ENCODE data around the gene CRYM.
A peak's percentile ranks its signal among the peaks of the same experiment; 100 is the strongest.
"Not testable (repeated sequence)": the region's sequence is repeated elsewhere in the genome, so short reads cannot be mapped to it uniquely, and the experiment has no call there.

Gene CRYM

DNA sequence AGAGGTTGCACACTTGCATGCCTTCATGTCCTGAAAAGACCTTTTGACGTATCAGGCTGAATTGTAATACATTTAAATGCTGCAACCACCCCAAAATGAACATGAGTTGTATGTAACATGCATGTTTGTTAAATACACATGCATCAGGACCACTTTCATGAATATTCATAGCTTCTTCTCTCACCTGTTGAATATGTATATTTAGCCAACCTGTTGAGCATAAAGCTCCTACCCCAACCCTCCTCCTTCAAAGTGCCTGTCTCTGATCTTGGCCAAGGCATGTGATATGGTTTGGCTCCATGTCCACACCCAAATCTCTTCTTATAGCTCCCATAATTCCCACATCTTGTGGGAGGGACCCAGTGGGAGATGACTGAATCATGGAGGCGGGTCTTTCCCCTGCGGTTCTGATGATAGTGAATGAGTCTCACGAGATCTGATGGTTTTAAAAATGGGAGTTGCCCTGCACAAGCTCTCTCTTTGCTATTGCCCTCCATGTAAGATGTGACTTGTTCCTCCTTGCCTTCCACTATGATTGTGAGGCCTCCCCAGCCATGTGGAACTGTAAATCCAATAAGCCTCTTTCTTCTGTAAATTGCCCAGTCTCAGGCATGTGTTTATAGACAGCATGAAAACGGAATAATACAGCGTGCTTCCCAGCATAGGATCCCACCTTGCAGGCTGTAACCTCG, 3.8 kb upstream of the CRYM start:
- H3K9ac ChIP-seq (ENCODE audit: low read depth in 1 of 2, low read length in 2 of 2): no peak overlapping the region

GRCh38 chr16:21279501-21279900, 1.4 kb upstream of the CRYM start:
- no peak overlapping the region for H3K27ac ChIP-seq (ENCODE audit: low read depth, low read length)
- no peak overlapping the region for H3K4me3 ChIP-seq (ENCODE audit: low read depth in 1 of 2, low read length in 2 of 2)
- H3K9me3 ChIP-seq (ENCODE audit: control insufficient read depth in 1 of 2, low read length in 2 of 2): no peaks in the 10 kb centered on the region
- no peak overlapping the region for H3K9ac ChIP-seq (ENCODE audit: low read depth in 1 of 2, low read length in 2 of 2)
- peaks cover 23 to 26% of the 10 kb centered on the region in 2 donors for H3K27me3 ChIP-seq (ENCODE audit: control insufficient read depth in 1 of 2, insufficient read depth in 2 of 2, low read length in 2 of 2)
- H3K36me3 ChIP-seq (ENCODE audit: control insufficient read depth in 1 of 2, insufficient read depth in 2 of 2, low read length in 2 of 2): no peaks in the 10 kb centered on the region
- peaks cover 0 to 8% of the 10 kb centered on the region in 2 donors for H3K4me1 ChIP-seq (ENCODE audit: control insufficient read depth in 1 of 2, insufficient read depth in 2 of 2, low read length in 2 of 2)

More for the DNA sequence above, 3.8 kb upstream of the CRYM start:
- H3K27ac ChIP-seq (ENCODE audit: low read depth, low read length): no peak overlapping the region
- H3K27me3 ChIP-seq (ENCODE audit: control insufficient read depth in 1 of 2, insufficient read depth in 2 of 2, low read length in 2 of 2): peaks cover 21 to 22% of the 10 kb centered on the region in 2 donors
- no peak overlapping the region for H3K4me3 ChIP-seq (ENCODE audit: low read depth in 1 of 2, low read length in 2 of 2)
- H3K36me3 ChIP-seq (ENCODE audit: control insufficient read depth in 1 of 2, insufficient read depth in 2 of 2, low read length in 2 of 2): no peaks in the 10 kb centered on the region
- peaks cover 0 to 8% of the 10 kb centered on the region in 2 donors for H3K4me1 ChIP-seq (ENCODE audit: control insufficient read depth in 1 of 2, insufficient read depth in 2 of 2, low read length in 2 of 2)
- H3K9me3 ChIP-seq (ENCODE audit: control insufficient read depth in 1 of 2, low read length in 2 of 2): no peaks in the 10 kb centered on the region

GRCh38 chr16:21277045-21277926, 804 bp downstream of the CRYM start:
- Histone ChIP-seq H3K27ac (ENCODE audit: low read depth, low read length) (no peak overlapping the region), H3K9ac (ENCODE audit: low read depth in 1 of 2, low read length in 2 of 2) (peak overlapping the region; percentile 48 to 52), H3K4me1 (ENCODE audit: control insufficient read depth in 1 of 2, insufficient read depth in 2 of 2, low read length in 2 of 2) (peaks cover 0 to 8% of the 10 kb centered on the region in 2 donors), H3K4me3 (ENCODE audit: low read depth in 1 of 2, low read length in 2 of 2) (peak overlapping the region; percentile 72 to 78), H3K36me3 (ENCODE audit: control insufficient read depth in 1 of 2, insufficient read depth in 2 of 2, low read length in 2 of 2) (no peaks in the 10 kb centered on the region), H3K27me3 (ENCODE audit: control insufficient read depth in 1 of 2, insufficient read depth in 2 of 2, low read length in 2 of 2) (peaks cover 12 to 19% of the 10 kb centered on the region in 2 donors), H3K9me3 (ENCODE audit: control insufficient read depth in 1 of 2, low read length in 2 of 2) (no peaks in the 10 kb centered on the region)

DNA sequence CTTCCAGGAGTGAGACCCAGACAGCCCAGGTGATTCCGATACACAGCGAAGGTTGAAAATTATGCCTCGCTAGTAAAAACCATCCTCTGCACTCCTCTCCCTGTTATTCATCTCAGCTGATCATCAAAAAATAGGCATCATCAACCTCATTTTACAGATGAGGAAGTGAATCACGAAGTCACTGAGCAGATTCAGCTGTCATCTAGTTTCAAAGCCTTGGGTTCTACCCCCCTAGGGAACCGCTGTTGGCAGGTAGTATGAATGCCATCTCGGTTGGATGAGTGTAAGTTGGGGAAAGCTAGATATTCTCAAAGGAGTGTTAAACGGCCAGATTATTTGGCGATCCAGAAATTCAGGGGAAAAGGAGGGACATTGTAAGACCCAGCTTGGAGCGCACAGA, 2.0 kb downstream of the CRYM start:
- Histone ChIP-seq H3K36me3 (ENCODE audit: control insufficient read depth in 1 of 2, insufficient read depth in 2 of 2, low read length in 2 of 2) (no peaks in the 10 kb centered on the region), H3K4me1 (ENCODE audit: control insufficient read depth in 1 of 2, insufficient read depth in 2 of 2, low read length in 2 of 2) (peaks cover 0 to 8% of the 10 kb centered on the region in 2 donors), H3K9me3 (ENCODE audit: control insufficient read depth in 1 of 2, low read length in 2 of 2) (no peaks in the 10 kb centered on the region), H3K4me3 (ENCODE audit: low read depth in 1 of 2, low read length in 2 of 2) (no peak overlapping the region), H3K27me3 (ENCODE audit: control insufficient read depth in 1 of 2, insufficient read depth in 2 of 2, low read length in 2 of 2) (peaks cover 12 to 19% of the 10 kb centered on the region in 2 donors), H3K27ac (ENCODE audit: low read depth, low read length) (no peak overlapping the region), H3K9ac (ENCODE audit: low read depth in 1 of 2, low read length in 2 of 2) (no peak overlapping the region)

DNA sequence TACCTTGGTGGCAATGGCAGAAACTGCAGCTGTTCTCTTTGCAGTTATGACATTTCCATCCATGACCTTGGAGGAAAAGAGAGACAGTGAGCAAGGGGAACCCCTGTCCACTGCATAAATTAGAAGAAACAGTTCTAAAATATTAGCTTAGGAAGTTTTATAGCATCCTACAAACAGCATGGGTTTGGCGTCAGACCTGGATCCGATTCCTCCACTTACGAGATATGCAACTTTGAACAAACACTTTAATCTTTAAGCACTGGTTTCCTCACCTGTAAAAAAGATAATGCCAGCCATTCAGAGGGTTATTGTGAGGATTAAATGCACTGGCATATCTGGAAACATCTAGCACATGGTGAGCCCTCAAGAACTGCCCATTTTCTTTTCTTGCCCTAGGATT, 2.6 kb downstream of the CRYM start:
- Histone ChIP-seq H3K27ac (ENCODE audit: low read depth, low read length) (no peak overlapping the region), H3K9me3 (ENCODE audit: control insufficient read depth in 1 of 2, low read length in 2 of 2) (no peaks in the 10 kb centered on the region), H3K27me3 (ENCODE audit: control insufficient read depth in 1 of 2, insufficient read depth in 2 of 2, low read length in 2 of 2) (peaks cover 12 to 19% of the 10 kb centered on the region in 2 donors), H3K9ac (ENCODE audit: low read depth in 1 of 2, low read length in 2 of 2) (no peak overlapping the region), H3K36me3 (ENCODE audit: control insufficient read depth in 1 of 2, insufficient read depth in 2 of 2, low read length in 2 of 2) (no peaks in the 10 kb centered on the region), H3K4me1 (ENCODE audit: control insufficient read depth in 1 of 2, insufficient read depth in 2 of 2, low read length in 2 of 2) (peaks cover 0 to 8% of the 10 kb centered on the region in 2 donors), H3K4me3 (ENCODE audit: low read depth in 1 of 2, low read length in 2 of 2) (no peak overlapping the region)

DNA sequence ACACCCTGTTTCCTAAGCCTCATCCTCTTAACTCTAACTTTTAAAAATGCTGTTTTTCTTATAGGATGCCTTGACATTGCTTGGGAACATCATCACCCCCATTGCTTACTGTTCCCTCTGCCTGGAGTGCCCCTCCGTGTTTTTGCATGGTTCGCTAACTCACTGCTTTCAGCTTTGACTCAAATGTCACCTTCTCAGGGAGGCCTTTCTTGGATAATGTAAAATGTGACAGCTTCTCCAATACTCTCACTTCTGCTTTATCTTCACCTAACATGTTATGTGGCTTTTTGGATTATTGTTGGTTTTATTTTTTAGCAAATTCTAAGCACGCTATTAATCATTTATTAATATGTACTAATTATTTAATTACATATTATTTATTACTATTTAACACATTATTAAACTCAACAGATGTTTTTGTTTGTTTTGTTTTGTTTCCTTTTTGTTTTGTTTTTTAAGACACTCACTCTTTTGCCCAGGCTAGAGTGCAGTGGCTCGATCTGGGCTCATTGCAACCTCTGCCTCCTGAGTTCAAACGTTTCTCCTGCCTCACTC, 3.8 kb downstream of the CRYM start:
- Histone ChIP-seq H3K36me3 (ENCODE audit: control insufficient read depth in 1 of 2, insufficient read depth in 2 of 2, low read length in 2 of 2) (no peaks in the 10 kb centered on the region), H3K27ac (ENCODE audit: low read depth, low read length) (no peak overlapping the region), H3K27me3 (ENCODE audit: control insufficient read depth in 1 of 2, insufficient read depth in 2 of 2, low read length in 2 of 2) (peaks cover 12 to 19% of the 10 kb centered on the region in 2 donors), H3K4me3 (ENCODE audit: low read depth in 1 of 2, low read length in 2 of 2) (no peak overlapping the region), H3K9ac (ENCODE audit: low read depth in 1 of 2, low read length in 2 of 2) (no peak overlapping the region), H3K4me1 (ENCODE audit: control insufficient read depth in 1 of 2, insufficient read depth in 2 of 2, low read length in 2 of 2) (peaks cover 0 to 8% of the 10 kb centered on the region in 2 donors), H3K9me3 (ENCODE audit: control insufficient read depth in 1 of 2, low read length in 2 of 2) (no peaks in the 10 kb centered on the region)

- not testable (repeated sequence) for H3K9ac ChIP-seq (ENCODE audit: low read depth in 1 of 2, low read length in 2 of 2); H3K27ac ChIP-seq (ENCODE audit: low read depth, low read length); H3K36me3 ChIP-seq (ENCODE audit: control insufficient read depth in 1 of 2, insufficient read depth in 2 of 2, low read length in 2 of 2); H3K4me1 ChIP-seq (ENCODE audit: control insufficient read depth in 1 of 2, insufficient read depth in 2 of 2, low read length in 2 of 2); H3K9me3 ChIP-seq (ENCODE audit: control insufficient read depth in 1 of 2, low read length in 2 of 2); H3K4me3 ChIP-seq (ENCODE audit: low read depth in 1 of 2, low read length in 2 of 2)
- H3K27me3 ChIP-seq (ENCODE audit: control insufficient read depth in 1 of 2, insufficient read depth in 2 of 2, low read length in 2 of 2): peaks cover 9 to 16% of the 10 kb centered on the region in 2 donors
Measured at GRCh38 chr16:21272763-21273162, 5.3 kb downstream of the CRYM start.

DNA sequence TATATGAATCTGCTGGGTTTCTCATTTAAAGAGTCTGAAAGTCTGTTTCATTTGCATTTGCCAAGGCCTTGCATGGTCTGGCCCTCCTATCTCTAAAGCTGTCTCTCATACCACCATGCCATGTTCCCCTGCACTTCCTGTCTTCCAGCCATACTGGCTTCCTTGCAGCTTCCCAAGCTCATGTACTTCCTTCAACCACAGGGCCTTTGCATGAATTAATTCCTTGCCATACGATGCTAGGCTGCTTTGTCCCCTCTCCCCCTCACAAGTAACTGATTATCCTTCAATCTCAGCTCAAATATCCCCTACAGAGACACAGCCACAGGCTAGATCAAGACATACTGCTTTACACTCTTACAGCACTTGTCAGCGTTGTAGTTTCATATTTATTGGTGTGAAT, 5.8 kb downstream of the CRYM start:
- no peaks in the 10 kb centered on the region for H3K4me1 ChIP-seq (ENCODE audit: control insufficient read depth in 1 of 2, insufficient read depth in 2 of 2, low read length in 2 of 2)
- H3K27me3 ChIP-seq (ENCODE audit: control insufficient read depth in 1 of 2, insufficient read depth in 2 of 2, low read length in 2 of 2): peaks cover 4 to 11% of the 10 kb centered on the region in 2 donors
- no peak overlapping the region for H3K4me3 ChIP-seq (ENCODE audit: low read depth in 1 of 2, low read length in 2 of 2)
- no peaks in the 10 kb centered on the region for H3K36me3 ChIP-seq (ENCODE audit: control insufficient read depth in 1 of 2, insufficient read depth in 2 of 2, low read length in 2 of 2)
- no peak overlapping the region for H3K27ac ChIP-seq (ENCODE audit: low read depth, low read length)
- H3K9me3 ChIP-seq (ENCODE audit: control insufficient read depth in 1 of 2, low read length in 2 of 2): no peaks in the 10 kb centered on the region
- H3K9ac ChIP-seq (ENCODE audit: low read depth in 1 of 2, low read length in 2 of 2): no peak overlapping the region

DNA sequence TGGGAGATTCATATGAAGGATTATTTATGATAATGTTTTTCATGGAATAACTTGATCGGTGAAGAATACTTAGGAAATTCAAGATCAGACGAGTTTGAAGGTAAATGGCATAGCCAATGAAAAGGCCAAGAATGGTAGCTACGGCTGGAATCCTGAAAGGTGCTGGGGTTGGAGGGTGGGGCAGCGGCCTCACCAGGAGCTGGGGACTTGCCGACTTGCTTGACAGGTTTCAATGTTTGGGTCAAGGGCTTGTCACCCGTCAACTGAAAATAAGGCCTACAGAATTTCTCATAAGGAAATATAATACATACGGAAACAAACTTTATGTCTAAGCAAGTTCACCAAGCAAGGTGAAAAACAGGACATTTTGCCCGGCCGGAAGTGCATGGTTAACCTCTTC, 9.9 kb downstream of the CRYM start:
- Histone ChIP-seq H3K36me3 (ENCODE audit: control insufficient read depth in 1 of 2, insufficient read depth in 2 of 2, low read length in 2 of 2) (no peaks in the 10 kb centered on the region), H3K9me3 (ENCODE audit: control insufficient read depth in 1 of 2, low read length in 2 of 2) (no peaks in the 10 kb centered on the region), H3K9ac (ENCODE audit: low read depth in 1 of 2, low read length in 2 of 2) (no peak overlapping the region), H3K4me1 (ENCODE audit: control insufficient read depth in 1 of 2, insufficient read depth in 2 of 2, low read length in 2 of 2) (peaks cover 11 to 14% of the 10 kb centered on the region in 2 donors), H3K4me3 (ENCODE audit: low read depth in 1 of 2, low read length in 2 of 2) (no peak overlapping the region), H3K27ac (ENCODE audit: low read depth, low read length) (no peak overlapping the region), H3K27me3 (ENCODE audit: control insufficient read depth in 1 of 2, insufficient read depth in 2 of 2, low read length in 2 of 2) (no peaks in the 10 kb centered on the region)

- H3K4me3 ChIP-seq (ENCODE audit: low read depth in 1 of 2, low read length in 2 of 2): no peak overlapping the region
- H3K27me3 ChIP-seq (ENCODE audit: control insufficient read depth in 1 of 2, insufficient read depth in 2 of 2, low read length in 2 of 2): no peaks in the 10 kb centered on the region
- H3K36me3 ChIP-seq (ENCODE audit: control insufficient read depth in 1 of 2, insufficient read depth in 2 of 2, low read length in 2 of 2): no peaks in the 10 kb centered on the region
- H3K9ac ChIP-seq (ENCODE audit: low read depth in 1 of 2, low read length in 2 of 2): no peak overlapping the region
- peaks cover 13 to 19% of the 10 kb centered on the region in 2 donors for H3K4me1 ChIP-seq (ENCODE audit: control insufficient read depth in 1 of 2, insufficient read depth in 2 of 2, low read length in 2 of 2)
- H3K9me3 ChIP-seq (ENCODE audit: control insufficient read depth in 1 of 2, low read length in 2 of 2): no peaks in the 10 kb centered on the region
- no peak overlapping the region for H3K27ac ChIP-seq (ENCODE audit: low read depth, low read length)
Measured at GRCh38 chr16:21267298-21267697, 10.8 kb downstream of the CRYM start.
